A549 (cell line): ENCODE results near the gene ACTG1.

Source experiments
- CTCF ChIP-seq: fragments of >200 bp; sonication (Bioruptor Twin); formaldehyde crosslinking; IDR thresholded peaks from 3 replicates; pipeline ENCODE4 v1.5.1; 2016
- FOXS1 ChIP-seq: fragments of 250-450 bp; sonication (Bioruptor Pico); IDR thresholded peaks from 2 replicates; pipeline ENCODE4 v1.5.0; 2020; ENCODE audit warnings: mild to moderate bottlenecking, moderate library complexity
- POLR2A ChIP-seq: IDR thresholded peaks from 2 replicates; pipeline ENCODE4 v1.6.1; 2012; ENCODE audit warnings: mild to moderate bottlenecking, low read length
- RFX5 ChIP-seq: fragments of 450-650 bp; IDR thresholded peaks from 2 replicates; pipeline ENCODE4 v1.7.1; 2014; ENCODE audit warnings: antibody characterized with exemption, mild to moderate bottlenecking, moderate library complexity

GRCh38 chr17:81544281-81544974 lies 31.8 kb upstream of the ACTG1 start:
- TF ChIP-seq FOXS1 (CRISPR knock-in tag) (no peak), RFX5 (no peak), POLR2A (no peak), CTCF (no peak)
